IMR-90 (cell line): ENCODE results near the gene NELFCD. TPM values are rescaled to one million over a fixed set of nuclear protein-coding genes. Genes with fewer than 3 reads are reported as not detected.
A peak's percentile ranks its signal among the peaks of the same experiment; 100 is the strongest.

ENCODE experiments used
- ATAC-seq: fragments of 200-7000 bp; cut with Tn5 transposase; 2 replicates; pipeline ENCODE4 v1.9.1; 2020; ENCODE audit warnings: low read depth, mild to moderate bottlenecking, moderate library complexity
- BruUV-seq: library from RNA; stranded (reverse); fragments of 400-500 nt; replicated peaks from 2 replicates; lab custom pipeline; 2021; lab: Mats Ljungman, UMichigan
- CTCF ChIA-PET: fragments of 300-600 bp; formaldehyde crosslinking; extraction: SDS; loops from one replicate; lab custom pipeline; 2021; ENCODE audit warnings: antibody characterized with exemption; lab: Yijun Ruan, JAX
- POLR2A ChIA-PET: fragments of 300-600 bp; sonication (Branson Sonifier 250); formaldehyde crosslinking; loops from one replicate; lab custom pipeline; 2022; ENCODE audit warnings: antibody characterized with exemption; ENCODE audit not compliant: unreplicated experiment; lab: Charles Lee
- DNase-seq: peaks from one replicate; pipeline ENCODE4 v3.0.0; 2013
- H2AFZ ChIP-seq: replicated peaks from 2 replicates; pipeline ENCODE3; 2013; ENCODE audit warnings: low read length, mild to moderate bottlenecking; ENCODE audit not compliant: poor library complexity
- H2AK5ac ChIP-seq: 2 replicates; pipeline ENCODE4 v1.6.1; 2013; ENCODE audit warnings: low read depth, low read length, inconsistent platforms
- H2AK9ac ChIP-seq: replicated peaks from 2 replicates; pipeline ENCODE3; 2013; ENCODE audit warnings: mild to moderate bottlenecking, low read depth, low read length, moderate library complexity; ENCODE audit not compliant: poor library complexity
- H2BK120ac ChIP-seq: 2 replicates; pipeline ENCODE4 v1.6.1; 2013; ENCODE audit warnings: low read depth, low read length, inconsistent platforms
- H2BK15ac ChIP-seq: 3 replicates; pipeline ENCODE4 v1.6.1; 2013; ENCODE audit warnings: low read depth, low read length, inconsistent platforms
- H2BK20ac ChIP-seq: 2 replicates; pipeline ENCODE4 v1.6.1; 2013; ENCODE audit warnings: low read depth, mild to moderate bottlenecking, inconsistent platforms, low read length, moderate library complexity
- H2BK5ac ChIP-seq: 2 replicates; pipeline ENCODE4 v1.6.1; 2013; ENCODE audit warnings: mild to moderate bottlenecking, low read depth, low read length, inconsistent platforms; ENCODE audit not compliant: poor library complexity, severe bottlenecking
- H3K14ac ChIP-seq: replicated peaks from 2 replicates; pipeline ENCODE4 v1.6.1; 2013; ENCODE audit warnings: low read depth, low read length, inconsistent platforms
- H3K18ac ChIP-seq: 2 replicates; pipeline ENCODE4 v1.6.1; 2013; ENCODE audit warnings: low read depth, low read length, control low read depth
- H3K23ac ChIP-seq: 2 replicates; pipeline ENCODE4 v1.6.1; 2013; ENCODE audit warnings: low read depth, low read length, inconsistent platforms
- H3K27ac ChIP-seq: 2 replicates; pipeline ENCODE4 v1.5.1; 2013; ENCODE audit warnings: mild to moderate bottlenecking, control low read depth, low read length; ENCODE audit not compliant: insufficient read depth
- H3K27me3 ChIP-seq: 2 replicates; pipeline ENCODE4 v1.6.1; 2013; ENCODE audit warnings: low read length; ENCODE audit not compliant: control insufficient read depth, insufficient read depth
- H3K36me3 ChIP-seq: 2 replicates; pipeline ENCODE4 v1.6.1; 2013; ENCODE audit warnings: low read length, mixed read lengths; ENCODE audit not compliant: control insufficient read depth, insufficient read depth
- H3K4ac ChIP-seq: 2 replicates; pipeline ENCODE4 v1.6.1; 2013; ENCODE audit warnings: low read depth, low read length, inconsistent platforms
- H3K4me1 ChIP-seq: 2 replicates; pipeline ENCODE4 v1.6.1; 2013; ENCODE audit warnings: low read length, mixed read lengths; ENCODE audit not compliant: control insufficient read depth, insufficient read depth
- H3K4me2 ChIP-seq: 2 replicates; pipeline ENCODE4 v1.6.1; 2013; ENCODE audit warnings: low read depth, mild to moderate bottlenecking, control low read depth, low read length, moderate library complexity
- H3K4me3 ChIP-seq: 2 replicates; pipeline ENCODE4 v1.5.1; 2013; ENCODE audit warnings: low read depth, mild to moderate bottlenecking, control low read depth, low read length, moderate library complexity; ENCODE audit not compliant: insufficient read depth
- H3K56ac ChIP-seq: 2 replicates; pipeline ENCODE4 v1.6.1; 2013; ENCODE audit warnings: low read length, inconsistent platforms; ENCODE audit not compliant: insufficient read depth; ENCODE audit errors: extremely low read depth
- H3K79me1 ChIP-seq, 2 experiments: 2 replicates each; pipeline ENCODE4 v1.6.1; 2013; ENCODE audit warnings: low read length in 2 of 2, inconsistent platforms in 1 of 2, low read depth in 1 of 2
- H3K9ac ChIP-seq: 2 replicates; pipeline ENCODE4 v1.6.1; 2013; ENCODE audit warnings: low read depth, low read length, control low read depth
- H3K9me1 ChIP-seq: 2 replicates; pipeline ENCODE4 v1.6.1; 2013; ENCODE audit warnings: low read length, inconsistent platforms; ENCODE audit not compliant: insufficient read depth
- H3K9me3 ChIP-seq: 2 replicates; pipeline ENCODE4 v1.6.1; 2013; ENCODE audit warnings: low read length; ENCODE audit not compliant: control insufficient read depth, insufficient read depth
- H4K20me1 ChIP-seq: 2 replicates; pipeline ENCODE4 v1.6.1; 2013; ENCODE audit warnings: low read length, inconsistent platforms; ENCODE audit not compliant: insufficient read depth
- H4K5ac ChIP-seq: 2 replicates; pipeline ENCODE4 v1.6.1; 2013; ENCODE audit warnings: mild to moderate bottlenecking, low read depth, low read length, control low read depth
- H4K8ac ChIP-seq, 2 experiments: 2 replicates each; pipeline ENCODE4 v1.6.1; 2013; ENCODE audit warnings: low read depth in 2 of 2, low read length in 2 of 2, control low read depth in 1 of 2, inconsistent platforms in 1 of 2
- H4K91ac ChIP-seq: 2 replicates; pipeline ENCODE4 v1.6.1; 2013; ENCODE audit warnings: low read depth, low read length, inconsistent platforms; ENCODE audit not compliant: insufficient read depth
- CEBPB ChIP-seq: IDR thresholded peaks from 2 replicates; pipeline ENCODE4 v1.6.1; 2012; ENCODE audit warnings: low read depth, low read length, improper control_type of control experiment
- CHD1 ChIP-seq: IDR thresholded peaks from 2 replicates; pipeline ENCODE4 v1.6.1; 2012; ENCODE audit warnings: low read depth, low read length, improper control_type of control experiment
- CTCF ChIP-seq: conservative IDR thresholded peaks from 2 replicates; pipeline ENCODE4 v1.5.1; 2012; ENCODE audit warnings: mild to moderate bottlenecking, low read depth, low read length, improper control_type of control experiment
- FOS ChIP-seq: fragments of 150-350 bp; IDR thresholded peaks from 2 replicates; pipeline ENCODE4 v1.6.1; 2016; ENCODE audit warnings: low read depth, low read length
- MAFK ChIP-seq: IDR thresholded peaks from 2 replicates; pipeline ENCODE4 v1.6.1; 2012; ENCODE audit warnings: low read depth, low read length, improper control_type of control experiment
- MAZ ChIP-seq: IDR thresholded peaks from 2 replicates; pipeline ENCODE4 v1.6.1; 2012; ENCODE audit warnings: low read depth, mild to moderate bottlenecking, low read length, improper control_type of control experiment, moderate library complexity, borderline replicate concordance
- NFE2L2 ChIP-seq: fragments of 150-350 bp; IDR thresholded peaks from 2 replicates; pipeline ENCODE4 v1.6.1; 2016; ENCODE audit warnings: low read depth, mild to moderate bottlenecking, low read length
- POLR2A ChIP-seq: IDR thresholded peaks from 2 replicates; pipeline ENCODE4 v1.6.1; 2012; ENCODE audit warnings: mild to moderate bottlenecking, low read depth, low read length
- RFX5 ChIP-seq: IDR thresholded peaks from 2 replicates; pipeline ENCODE4 v1.8.0; 2012; ENCODE audit warnings: low read depth, mild to moderate bottlenecking, low read length, moderate library complexity
- USF2 ChIP-seq: fragments of 150-350 bp; IDR thresholded peaks from 2 replicates; pipeline ENCODE4 v1.6.1; 2017; ENCODE audit warnings: mild to moderate bottlenecking, antibody characterized with exemption, low read length, low read depth
- WGBS, 2 experiments: methylation state at CpG; one replicate each; pipeline versions ENCODE4 v1.1.5 to v1.1.7; 2013; ENCODE audit warnings: missing lambda C conversion rate in 2 of 2; ENCODE audit not compliant: insufficient read length in 1 of 2; ENCODE audit errors: extremely low coverage in 2 of 2; 5-methylcytosine and 5-hydroxymethylcytosine counted together
- dilution Hi-C: fragments of 300-500 bp; cut with HindIII; formaldehyde crosslinking; loops from one replicate; pipeline ENCODE4 v1.14.3; 2018; ENCODE audit warnings: low sequenced_read_pairs; ENCODE audit not compliant: unreplicated experiment
- in situ Hi-C: fragments of 300-500 bp; cut with MboI; formaldehyde crosslinking; loops from 3 replicates; pipeline ENCODE4 v1.14.3; 2019; ENCODE audit warnings: low sequenced_read_pairs, inconsistent platforms, mixed read lengths
- intact Hi-C: fragments of 100-400 bp; cut with micrococcal nuclease; formaldehyde crosslinking; loops from 2 replicates; pipeline ENCODE4 v1.10.0; 2022
- polyA plus RNA-seq, 3 experiments: library from polyadenylated mRNA; depleted of rRNA; stranded (reverse); fragments of >200 nt; gene quantifications; 2 replicates each; pipeline ENCODE4 v1.2.3, GENCODE V29; 2012; ENCODE audit warnings: low replicate concordance in 1 of 3
- total RNA-seq: library from RNA; depleted of rRNA; stranded (reverse); fragments of >200 nt; gene quantifications from 2 replicates; pipeline ENCODE4 v1.2.3, GENCODE V29; 2012

NELFCD gene
- total and polyA plus RNA-seq, 2 of the 4 experiments (the other 2 are of a cell fraction) = 88.9 to 94.1 TPM

- peak; percentile 46 for ATAC-seq
- Histone ChIP-seq H3K9me3 (no peaks in the 10 kb centered on the region), H3K4me3 (peak within 1 kb of the TSS; percentile 91), H3K9ac (peak within 1 kb of the TSS; percentile 89), H3K27ac (peak within 1 kb of the TSS; percentile 90), H4K20me1 (peaks cover 8% of the 10 kb centered on the region; the same call in 1 of the 2 replicates), H3K23ac (peak within 1 kb of the TSS; percentile 92), H2AK5ac (peak within 1 kb of the TSS; percentile 67), H2AFZ (peak within 1 kb of the TSS; percentile 99), H2BK20ac (no peak within 1 kb of the TSS; the same call in 1 of the 2 replicates), H4K5ac (peak within 1 kb of the TSS; percentile 99), H3K18ac (peak within 1 kb of the TSS; percentile 97), H4K91ac (peak within 1 kb of the TSS; percentile 77), H4K8ac (peak within 1 kb of the TSS; percentile 80 to 99), H3K56ac (peak within 1 kb of the TSS; percentile 13; the same call in 1 of the 2 replicates), H3K36me3 (peaks cover 8% of the 10 kb centered on the region), H3K79me1 (peaks cover 27 to 42% of the 10 kb centered on the region in 2 experiments), H3K4me1 (peaks cover 8% of the 10 kb centered on the region), H3K27me3 (no peaks in the 10 kb centered on the region), H2AK9ac (peak within 1 kb of the TSS; percentile 90), H3K4me2 (peak within 1 kb of the TSS; percentile 99), H2BK15ac (no peak within 1 kb of the TSS; the same call in 2 of the 3 replicates), H2BK5ac (peak within 1 kb of the TSS; percentile 76), H2BK120ac (peak within 1 kb of the TSS; percentile 57; the same call in 1 of the 2 replicates), H3K4ac (peak within 1 kb of the TSS; percentile 86), H3K9me1 (peaks cover 9% of the 10 kb centered on the region; the same call in 1 of the 2 replicates), H3K14ac (peak within 1 kb of the TSS; percentile 89)
- WGBS, 2 experiments = 8% methylated on average over 21 of the region's 50 CpGs; no CpG with 5 or more reads in 1 of the 2 experiments
- no peak for DNase-seq
- CTCF ChIA-PET = interaction anchor here (1.7 kb wide), 1 partner anchor 11 kb away, joined by 5 read pairs; the partner anchor contains the start of gene ATP5F1E
- TF ChIP-seq FOS (no peak), USF2 (no peak), NFE2L2 (no peak), CTCF (no peak), MAFK (no peak), CHD1 (no peak), RFX5 (no peak), MAZ (no peak), POLR2A (no peak), CEBPB (no peak)
- intact Hi-C loops = loop anchor here (10.0 kb wide), 1 partner anchor 807 kb away; no protein-coding TSS in a partner anchor
- BruUV-seq = no TSS peak
- dilution Hi-C loops = no loop called here
- POLR2A ChIA-PET = no interaction called here
- in situ Hi-C loops = loop anchor here (25.0 kb wide), 3 partner anchors 805 to 1655 kb away; partner anchors contain the start of genes ANKRD60 and RBM38
These were observed 61.2 kb downstream of the NELFCD start, which contains the start of gene PRELID3B for GRCh38 chr20:59042151-59042795. PRELID3B (minus strand) TSS chr20:59042786; CDS start chr20:59042730, 56 bp downstream.
